Head of caudate nucleus (tissue), 42 donors: ENCODE data around the gene OTOS.
A peak's percentile ranks its signal among the peaks of the same experiment; 100 is the strongest.

ENCODE experiments used
- DNase-seq, 42 donors: peaks; one replicate each; pipeline versions ENCODE4 v3.0.0 to v3.0.0-alpha.2; 2020 to 2021; ENCODE audit warnings: mixed read lengths in 7 of 42
- intact Hi-C: fragments of 100-400 bp; cut with DNase I; formaldehyde crosslinking; loops from one replicate; pipeline ENCODE4 v1.15.0; 2022

Gene OTOS

DNA sequence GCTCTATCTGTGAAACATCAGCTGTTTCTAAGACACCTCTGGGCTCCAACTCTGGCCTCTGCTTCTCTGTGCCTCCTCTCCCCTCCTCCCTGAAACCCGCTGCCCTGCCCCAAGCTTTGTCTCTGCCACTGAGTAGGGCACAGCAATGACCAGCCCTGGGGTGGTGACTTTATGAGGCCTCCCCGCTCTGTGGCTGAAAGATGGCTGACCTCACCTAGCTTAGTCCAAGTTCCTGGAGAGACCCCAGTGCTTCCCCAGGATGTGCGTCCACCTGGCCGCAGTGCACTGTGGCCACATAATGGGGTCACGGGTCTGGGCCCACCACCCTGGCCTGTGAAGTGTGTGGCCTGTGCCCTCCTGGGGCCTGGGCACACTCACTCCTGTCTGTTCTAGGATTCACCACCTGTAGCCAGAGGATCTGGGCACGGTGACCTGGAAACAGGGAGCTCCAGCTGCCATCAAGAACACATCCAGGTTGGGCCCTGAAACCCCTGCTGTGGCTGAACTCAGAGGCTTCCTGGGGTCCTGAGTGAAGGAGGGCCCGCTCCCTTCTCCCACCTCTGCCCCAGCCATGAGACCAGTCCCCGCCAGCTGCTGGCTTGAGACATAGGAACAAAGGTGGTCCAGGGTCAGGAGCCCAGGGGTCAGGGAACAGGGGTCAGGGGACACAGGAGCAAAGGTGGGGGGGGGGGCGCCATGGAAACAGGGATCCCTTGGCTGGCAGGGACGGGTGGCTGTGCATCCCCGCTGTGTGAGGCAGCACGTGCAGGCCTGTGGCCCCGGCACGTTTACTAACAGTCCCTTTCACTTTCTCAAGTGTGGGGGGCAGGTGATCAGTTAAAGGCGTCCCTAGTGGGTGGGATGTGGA, 29.3 kb upstream of the OTOS start:
- no peak for DNase-seq
- intact Hi-C loops = no loop called here

GRCh38 chr2:240168546-240169361, 28.3 kb upstream of the OTOS start:
- intact Hi-C loops = no loop called here
- DNase-seq = no peak

DNA sequence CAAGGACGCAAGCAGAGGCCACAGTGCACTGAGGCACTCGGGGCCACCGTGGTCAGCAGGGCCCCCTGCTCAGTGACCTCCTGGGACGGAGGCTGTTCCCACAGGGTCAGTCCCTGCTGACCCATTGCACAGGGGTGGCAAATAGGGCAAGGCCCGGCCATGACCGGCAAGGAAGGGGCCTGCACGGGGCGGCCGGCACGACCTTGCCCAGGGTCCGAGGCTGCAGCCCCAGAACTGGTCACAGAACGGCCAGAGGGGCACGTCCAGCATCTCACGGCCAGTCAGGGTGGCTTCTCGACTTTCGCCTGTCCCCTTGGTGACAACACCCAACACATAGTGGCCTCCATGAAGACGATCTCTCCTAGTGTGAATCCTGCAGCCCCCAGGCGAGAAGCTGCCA, 27.6 kb upstream of the OTOS start:
- no peak for DNase-seq
- intact Hi-C loops = no loop called here

- intact Hi-C loops = no loop called here
These were observed 27.1 kb upstream of the OTOS start for GRCh38 chr2:240167588-240167880.

GRCh38 chr2:240166761-240167587, 26.5 kb upstream of the OTOS start:
- no peak for DNase-seq
- intact Hi-C loops = no loop called here

More at GRCh38 chr2:240167588-240167880, 27.1 kb upstream of the OTOS start:
- DNase-seq = no peak

DNA sequence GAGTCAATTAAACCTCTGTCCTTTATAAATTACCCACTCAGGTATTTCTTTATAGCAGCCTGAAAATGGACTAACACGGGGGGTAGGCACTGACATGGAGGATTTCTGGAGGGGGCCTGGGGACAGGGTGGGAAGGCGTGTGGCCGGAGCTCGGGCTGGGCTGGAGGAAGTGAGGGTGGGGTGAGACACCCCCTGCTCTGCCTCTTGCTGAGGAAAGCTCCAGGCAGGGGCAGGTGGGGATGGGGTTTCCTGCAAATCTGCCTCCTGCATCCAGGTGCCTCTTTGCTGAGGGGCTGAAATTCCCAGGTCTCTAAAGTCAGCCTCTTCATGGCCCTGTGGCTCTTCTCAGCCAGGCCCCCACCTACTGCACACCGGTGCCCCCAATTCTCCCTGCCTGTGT, 25.7 kb upstream of the OTOS start:
- intact Hi-C loops = no loop called here
- DNase-seq = no peak

DNA sequence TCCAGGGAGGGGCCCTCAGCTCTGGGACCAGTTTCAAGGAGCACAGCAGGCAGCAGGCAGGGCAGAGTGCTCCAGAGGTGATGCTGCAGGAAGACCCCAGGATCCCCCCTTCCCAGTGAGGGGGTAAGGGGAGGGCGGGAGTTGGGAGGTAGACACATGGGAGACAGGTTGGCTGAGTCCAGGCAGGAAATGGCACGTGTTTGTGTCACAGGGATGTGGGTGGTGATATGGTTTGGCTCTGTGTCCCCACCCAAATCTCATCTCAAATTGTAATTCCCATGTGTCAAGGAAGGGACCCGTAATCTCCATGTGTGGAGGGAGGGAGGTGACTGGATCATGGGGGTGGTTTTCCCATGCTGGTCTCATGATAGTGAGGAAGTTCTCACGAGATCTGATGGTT, 25.2 kb upstream of the OTOS start:
- intact Hi-C loops = no loop called here
- no peak for DNase-seq

GRCh38 chr2:240165034-240165433, 24.6 kb upstream of the OTOS start:
- intact Hi-C loops = no loop called here
- no peak for DNase-seq

GRCh38 chr2:240164586-240164985, 24.1 kb upstream of the OTOS start:
- intact Hi-C loops = no loop called here

DNA sequence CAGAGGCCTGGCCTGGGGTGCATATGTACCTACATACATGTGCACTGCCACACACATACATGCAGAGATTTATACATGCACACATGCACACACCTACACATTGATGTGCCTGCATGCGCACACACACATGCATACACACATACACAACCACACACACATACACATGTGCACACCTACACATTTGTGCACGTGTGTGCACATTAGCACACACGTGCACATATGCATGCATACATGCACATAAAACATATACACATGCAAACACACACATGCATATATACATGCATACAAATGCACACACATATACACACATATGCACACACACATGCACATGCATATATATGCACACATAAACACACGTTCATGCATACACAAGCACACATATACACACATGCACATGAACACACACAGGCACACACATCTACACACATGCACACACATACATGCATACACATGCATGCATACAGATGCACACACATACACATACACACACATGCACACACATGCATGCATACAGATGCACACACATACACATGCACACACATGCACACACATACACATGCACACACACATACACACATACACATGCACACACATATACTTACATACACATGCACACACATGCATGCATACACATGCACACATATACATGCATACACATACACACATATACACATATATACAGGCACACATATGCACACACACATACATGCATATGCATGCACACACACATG, 23.6 kb upstream of the OTOS start:
- no peak for DNase-seq
- intact Hi-C loops = no loop called here

More at GRCh38 chr2:240164586-240164985, 24.1 kb upstream of the OTOS start:
- no peak for DNase-seq

- intact Hi-C loops = no loop called here
- DNase-seq = no peak
These were observed 22.7 kb upstream of the OTOS start for GRCh38 chr2:240162939-240163714.

DNA sequence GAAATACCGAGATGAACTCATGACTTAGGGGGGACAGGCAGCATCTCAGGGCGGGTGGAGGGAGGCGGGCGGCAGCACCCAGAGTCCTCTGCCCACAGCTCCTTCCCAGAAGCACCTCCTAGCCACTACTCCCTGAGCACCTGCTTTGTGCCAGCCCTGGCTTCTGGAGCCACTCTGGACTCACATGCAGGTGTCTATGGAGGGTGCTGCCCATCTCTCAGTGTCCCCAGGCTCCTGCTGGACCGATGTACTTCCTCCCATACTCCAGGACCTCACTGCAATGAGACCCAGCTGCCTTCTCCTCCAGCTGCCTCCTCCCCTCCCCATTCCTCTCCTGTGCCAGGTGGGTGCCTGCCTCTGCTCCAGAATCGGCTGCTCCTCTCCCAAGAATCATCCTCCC, 22.1 kb upstream of the OTOS start:
- no peak for DNase-seq
- intact Hi-C loops = no loop called here

DNA sequence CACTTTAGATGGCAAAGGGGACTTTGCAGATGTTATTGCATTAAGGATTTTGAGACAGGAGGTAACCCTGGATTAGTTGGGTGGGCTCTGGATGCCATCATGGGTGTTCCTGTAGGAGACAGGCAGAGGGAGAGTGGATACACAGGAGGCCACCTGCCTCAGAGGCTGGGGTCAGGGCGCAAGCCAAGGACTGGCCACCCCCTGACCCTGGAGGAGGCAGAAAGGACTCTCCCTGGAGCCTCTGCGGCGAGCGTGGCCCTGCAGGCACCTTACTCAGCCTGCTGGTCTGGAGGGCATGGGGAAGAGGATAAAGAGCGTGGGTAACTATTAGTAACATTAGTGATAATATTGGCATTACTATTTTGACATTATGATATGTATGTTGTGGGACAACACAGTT, 21.6 kb upstream of the OTOS start:
- intact Hi-C loops = no loop called here
- DNase-seq = no peak

- intact Hi-C loops = no loop called here
- DNase-seq = peak in 1 of 42 donors; percentile 9
These were observed 20.8 kb upstream of the OTOS start for GRCh38 chr2:240161087-240161750.

- DNase-seq = peak in 1 of 42 donors; percentile 5
- intact Hi-C loops = no loop called here
These were observed 20.0 kb upstream of the OTOS start for GRCh38 chr2:240160291-240161086.

DNA sequence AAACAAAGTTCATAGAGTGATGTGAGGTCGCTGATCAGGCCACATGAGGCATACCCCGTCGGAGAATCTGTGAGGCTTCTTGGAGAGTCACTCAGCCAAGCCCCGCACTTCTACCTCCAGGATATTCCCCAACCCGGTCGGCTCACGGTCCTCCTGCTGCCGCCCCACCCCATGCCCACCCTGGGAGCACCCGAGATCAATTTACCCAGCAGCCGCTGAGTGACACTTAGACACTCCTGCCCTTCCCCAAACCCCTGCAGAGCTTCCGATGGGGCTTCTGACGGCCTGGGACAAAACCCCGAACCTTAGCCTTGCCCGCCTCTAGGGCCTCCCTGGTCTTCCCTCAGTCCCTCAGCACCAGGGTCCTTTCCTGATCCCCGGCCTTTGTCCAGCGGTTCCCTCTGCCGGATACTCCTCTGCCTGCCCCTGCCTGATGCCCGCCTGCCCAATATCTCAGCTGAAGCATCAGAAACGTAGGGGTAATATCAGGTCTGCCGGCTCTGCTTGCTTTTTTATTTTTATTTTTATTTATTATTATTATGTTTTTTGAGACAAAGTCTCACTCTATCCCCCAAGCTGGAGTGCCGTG, 18.9 kb upstream of the OTOS start:
- intact Hi-C loops = no loop called here
- DNase-seq = peak in 1 of 42 donors; percentile 12

- intact Hi-C loops = no loop called here
- peak in 1 of 42 donors; percentile 7 for DNase-seq
These were observed 16.7 kb upstream of the OTOS start for GRCh38 chr2:240157147-240157470.
